Breast epithelium (tissue), 4 donors: ENCODE data around the gene SYT7. TPM values are rescaled to one million over a fixed set of nuclear protein-coding genes. Genes with fewer than 3 reads are reported as not detected.

ENCODE experiments used
- DNase-seq, 2 donors: peaks; one replicate each; pipeline ENCODE4 v3.0.0-alpha.2; 2019; ENCODE audit warnings: low spot score in 2 of 2
- H3K27ac ChIP-seq, 2 donors: fragments of 200-600 bp; sonication (generic) in 1 of 2; one replicate each; pipeline ENCODE4 v1.5.1; 2016 to 2019; ENCODE audit warnings: mild to moderate bottlenecking in 1 of 2
- H3K27me3 ChIP-seq, 2 donors: fragments of 200-600 bp; sonication (generic) in 1 of 2; one replicate each; pipeline versions ENCODE4 v1.5.1 to v1.6.0; 2017 to 2019; ENCODE audit warnings: control low read depth in 1 of 2, mild to moderate bottlenecking in 1 of 2
- H3K36me3 ChIP-seq: fragments of 200-600 bp; one replicate; pipeline ENCODE4 v1.5.1; 2019
- H3K4me1 ChIP-seq, 2 donors: fragments of 200-600 bp; sonication (generic); one replicate each; pipeline ENCODE4 v1.5.1; 2016 to 2019; ENCODE audit warnings: control low read depth in 1 of 2
- H3K4me3 ChIP-seq, 3 donors: fragments of 200-600 bp; sonication (generic); 1 replicate in 2 of 3; 2 replicates in 1 of 3; pipeline ENCODE4 v1.5.1; 2016 to 2019; ENCODE audit warnings: mild to moderate bottlenecking in 3 of 3, moderate library complexity in 2 of 3
- H3K9me3 ChIP-seq, 2 donors: fragments of 200-600 bp; sonication (generic) in 1 of 2; one replicate each; pipeline ENCODE4 v1.5.1; 2016 to 2019; ENCODE audit warnings: control low read depth in 1 of 2
- POLR2A ChIP-seq: fragments of 450-650 bp; IDR thresholded peaks from one replicate; pipeline ENCODE4 v1.6.1; 2016; ENCODE audit warnings: antibody characterized with exemption, mild to moderate bottlenecking, moderate library complexity
- POLR2AphosphoS5 ChIP-seq, 3 donors: sonication (generic); formaldehyde crosslinking; IDR thresholded peaks; one replicate each; pipeline ENCODE4 v1.6.1; 2017; ENCODE audit warnings: antibody characterized with exemption in 3 of 3
- intact Hi-C: fragments of 100-400 bp; cut with DNase I; formaldehyde crosslinking; loops from one replicate; pipeline ENCODE4 v1.15.1; 2023; ENCODE audit warnings: low total_unique reads
- total RNA-seq, 3 donors: library from RNA; depleted of rRNA; stranded (reverse); fragments of >200 nt; gene quantifications; one replicate each; pipeline ENCODE4 v1.1.0, GENCODE V29; 2016
- TF ChIP-seq, protein P1 (sequence below), 3 donors: fragments of 450-650 bp; IDR thresholded peaks; one replicate each; pipeline ENCODE4 v1.5.1; 2016 to 2017; ENCODE audit warnings: antibody characterized with exemption in 3 of 3, mild to moderate bottlenecking in 3 of 3, moderate library complexity in 3 of 3

The SYT7 gene
- total RNA-seq, 3 donors from 2014 or later, result 1.9 to 11.7 (median 10.8) TPM

GRCh38 chr11:61588728-61589191 lies 7.9 kb upstream of the SYT7 start:
- Histone ChIP-seq H3K27ac (peak overlapping the region; percentile 86 to 87), H3K4me1 (peaks cover 4 to 12% of the 10 kb centered on the region in 2 donors), H3K4me3 (peak overlapping the region in 2 of 3 donors; percentile 58 to 72), H3K27me3 (no peaks in the 10 kb centered on the region), H3K36me3 (no peaks in the 10 kb centered on the region), H3K9me3 (no peaks in the 10 kb centered on the region)
- no peak for DNase-seq
- TF ChIP-seq, protein P1, sequence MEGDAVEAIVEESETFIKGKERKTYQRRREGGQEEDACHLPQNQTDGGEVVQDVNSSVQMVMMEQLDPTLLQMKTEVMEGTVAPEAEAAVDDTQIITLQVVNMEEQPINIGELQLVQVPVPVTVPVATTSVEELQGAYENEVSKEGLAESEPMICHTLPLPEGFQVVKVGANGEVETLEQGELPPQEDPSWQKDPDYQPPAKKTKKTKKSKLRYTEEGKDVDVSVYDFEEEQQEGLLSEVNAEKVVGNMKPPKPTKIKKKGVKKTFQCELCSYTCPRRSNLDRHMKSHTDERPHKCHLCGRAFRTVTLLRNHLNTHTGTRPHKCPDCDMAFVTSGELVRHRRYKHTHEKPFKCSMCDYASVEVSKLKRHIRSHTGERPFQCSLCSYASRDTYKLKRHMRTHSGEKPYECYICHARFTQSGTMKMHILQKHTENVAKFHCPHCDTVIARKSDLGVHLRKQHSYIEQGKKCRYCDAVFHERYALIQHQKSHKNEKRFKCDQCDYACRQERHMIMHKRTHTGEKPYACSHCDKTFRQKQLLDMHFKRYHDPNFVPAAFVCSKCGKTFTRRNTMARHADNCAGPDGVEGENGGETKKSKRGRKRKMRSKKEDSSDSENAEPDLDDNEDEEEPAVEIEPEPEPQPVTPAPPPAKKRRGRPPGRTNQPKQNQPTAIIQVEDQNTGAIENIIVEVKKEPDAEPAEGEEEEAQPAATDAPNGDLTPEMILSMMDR (IDR thresholded peaks at IDR 0.05), result no peak
- no peak for TF ChIP-seq POLR2AphosphoS5 (IDR thresholded peaks at IDR 0.05)
- TF ChIP-seq POLR2A, result no peak
- intact Hi-C loops, result no loop called here

GRCh38 chr11:61587951-61588727 lies 7.3 kb upstream of the SYT7 start:
- H3K9me3 ChIP-seq, result no peaks in the 10 kb centered on the region
- TF ChIP-seq POLR2A (no peak), POLR2AphosphoS5 (IDR thresholded peaks at IDR 0.05) (no peak)
- TF ChIP-seq, protein P1 (IDR thresholded peaks at IDR 0.05), result no peak
- H3K27me3 ChIP-seq, result no peaks in the 10 kb centered on the region
- DNase-seq, result peak; percentile 66 to 80
- peaks cover 4 to 12% of the 10 kb centered on the region in 2 donors for H3K4me1 ChIP-seq
- peak overlapping the region; percentile 86 to 87 for H3K27ac ChIP-seq
- peak overlapping the region; percentile 36 to 72 (median 58) for H3K4me3 ChIP-seq
- intact Hi-C loops, result no loop called here
- H3K36me3 ChIP-seq, result no peaks in the 10 kb centered on the region

- Histone ChIP-seq H3K27me3 (no peaks in the 10 kb centered on the region), H3K4me3 (peak overlapping the region; percentile 36 to 72 (median 58)), H3K9me3 (no peaks in the 10 kb centered on the region), H3K36me3 (no peaks in the 10 kb centered on the region), H3K27ac (peak overlapping the region; percentile 86 to 87), H3K4me1 (peaks cover 4 to 12% of the 10 kb centered on the region in 2 donors)
- TF ChIP-seq POLR2A, result no peak
- TF ChIP-seq POLR2AphosphoS5 (IDR thresholded peaks at IDR 0.05), result no peak
- TF ChIP-seq, protein P1 (IDR thresholded peaks at IDR 0.05), result no peak
- intact Hi-C loops, result no loop called here
- peak; percentile 45 to 75 for DNase-seq
These were observed 6.7 kb upstream of the SYT7 start for GRCh38 chr11:61587541-61587941.

DNA sequence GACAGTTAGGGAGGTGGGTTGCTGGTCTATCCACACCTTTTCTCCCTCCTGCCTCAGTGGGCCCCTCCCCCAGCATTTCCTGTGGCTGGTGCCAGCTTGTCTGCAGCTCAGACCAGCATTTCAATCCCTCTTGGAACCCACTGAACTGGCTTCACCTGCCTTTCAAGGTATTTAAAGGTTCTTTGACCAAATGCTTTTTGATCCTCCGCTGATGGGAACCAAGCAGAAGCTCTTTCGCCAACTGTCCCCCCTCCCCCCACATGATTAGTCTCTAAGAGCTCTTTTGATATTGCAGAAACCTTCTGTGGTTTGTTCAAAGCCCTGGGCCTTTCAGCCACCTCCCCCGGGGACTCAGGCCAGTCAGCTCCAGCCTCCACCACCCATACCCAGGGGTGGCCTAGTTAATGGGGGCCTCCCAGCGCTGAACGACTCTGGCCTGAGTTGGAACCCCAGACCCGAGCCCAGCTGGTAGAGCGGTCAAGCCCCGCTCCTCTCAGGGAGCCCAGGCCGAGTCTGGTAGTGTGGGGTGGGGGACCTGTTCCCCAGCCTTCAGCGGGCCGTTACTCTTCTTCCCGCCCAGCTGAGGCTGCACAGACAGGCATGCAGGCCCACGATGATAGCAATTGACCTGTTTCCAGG lies 6.0 kb upstream of the SYT7 start:
- TF ChIP-seq POLR2AphosphoS5 (IDR thresholded peaks at IDR 0.05), result no peak
- TF ChIP-seq, protein P1 (IDR thresholded peaks at IDR 0.05), result no peak
- intact Hi-C loops, result no loop called here
- no peaks in the 10 kb centered on the region for H3K36me3 ChIP-seq
- no peak for DNase-seq
- H3K27me3 ChIP-seq, result no peaks in the 10 kb centered on the region
- no peaks in the 10 kb centered on the region for H3K9me3 ChIP-seq
- H3K4me3 ChIP-seq, result peak overlapping the region; percentile 36 to 72 (median 58)
- peaks cover 4 to 12% of the 10 kb centered on the region in 2 donors for H3K4me1 ChIP-seq
- H3K27ac ChIP-seq, result peak overlapping the region; percentile 86 to 87

DNA sequence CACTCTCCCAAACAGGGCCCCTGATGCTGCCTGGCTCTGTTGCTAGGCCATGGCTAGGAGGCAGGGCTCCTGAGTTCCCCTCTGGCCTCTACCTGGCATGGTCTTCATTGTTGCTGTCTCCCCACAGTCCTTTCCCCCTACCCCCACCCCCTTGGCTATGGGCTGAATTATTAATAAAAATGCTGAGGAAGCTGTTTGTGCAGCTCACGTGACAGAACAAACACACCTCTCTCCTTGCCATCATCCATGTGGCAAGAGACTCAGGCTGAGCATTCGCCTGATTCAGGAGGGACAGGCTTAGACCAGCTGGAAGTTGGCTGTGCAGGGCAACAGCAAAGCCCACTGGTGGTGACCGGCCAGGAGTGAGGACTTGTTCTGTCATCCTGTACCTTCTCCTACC lies 4.2 kb upstream of the SYT7 start:
- no peak overlapping the region for H3K27ac ChIP-seq
- no peak for DNase-seq
- intact Hi-C loops, result no loop called here
- no peaks in the 10 kb centered on the region for H3K36me3 ChIP-seq
- TF ChIP-seq POLR2AphosphoS5 (IDR thresholded peaks at IDR 0.05), result no peak
- TF ChIP-seq, protein P1 (IDR thresholded peaks at IDR 0.05), result no peak
- no peak for TF ChIP-seq POLR2A
- H3K9me3 ChIP-seq, result no peaks in the 10 kb centered on the region
- no peaks in the 10 kb centered on the region for H3K27me3 ChIP-seq
- peaks cover 9 to 12% of the 10 kb centered on the region in 2 donors for H3K4me1 ChIP-seq
- H3K4me3 ChIP-seq, result no peak overlapping the region
